ENCODE data around the gene RFC5.

DNA sequence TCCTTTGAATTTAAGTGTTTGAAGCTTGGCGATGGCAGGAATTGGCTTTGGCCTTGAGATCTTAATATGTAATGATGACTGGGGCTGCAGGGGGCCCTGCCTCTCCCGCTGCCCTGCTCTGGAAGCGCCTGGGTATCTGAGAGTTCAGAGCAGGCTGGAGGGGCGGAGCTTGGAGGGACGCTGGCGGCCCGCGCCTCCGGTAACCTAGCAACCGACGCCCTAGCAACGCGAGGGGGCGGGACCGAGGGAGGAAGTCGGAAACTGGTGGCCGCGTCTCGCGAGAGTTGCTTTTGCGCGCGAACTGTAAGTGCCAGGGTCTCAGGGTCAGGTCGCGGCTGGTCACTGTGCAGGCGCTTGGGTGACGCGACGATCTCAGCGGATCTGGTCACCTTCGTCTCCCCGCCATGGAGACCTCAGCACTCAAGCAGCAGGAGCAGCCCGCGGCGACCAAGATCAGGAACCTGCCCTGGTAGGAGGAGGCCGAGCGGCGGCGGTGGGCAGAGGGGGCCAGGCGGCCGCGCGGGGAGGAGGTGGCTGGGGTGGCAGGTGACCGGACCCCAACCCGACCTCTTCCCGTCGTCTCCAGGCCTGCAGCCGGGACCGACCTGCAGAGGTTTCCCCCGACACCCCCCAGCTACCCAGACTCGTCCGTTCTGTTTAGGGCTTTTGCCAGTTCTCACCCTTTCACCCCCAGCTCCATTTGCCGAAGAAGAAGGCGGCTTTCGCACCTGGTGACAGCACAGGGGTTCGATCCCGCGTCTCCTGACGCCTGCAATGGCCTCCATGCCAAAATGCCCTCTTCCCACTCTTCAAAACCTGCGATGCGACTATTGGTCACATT, at the start of gene RFC5:
- TF ChIP-seq, protein P1, sequence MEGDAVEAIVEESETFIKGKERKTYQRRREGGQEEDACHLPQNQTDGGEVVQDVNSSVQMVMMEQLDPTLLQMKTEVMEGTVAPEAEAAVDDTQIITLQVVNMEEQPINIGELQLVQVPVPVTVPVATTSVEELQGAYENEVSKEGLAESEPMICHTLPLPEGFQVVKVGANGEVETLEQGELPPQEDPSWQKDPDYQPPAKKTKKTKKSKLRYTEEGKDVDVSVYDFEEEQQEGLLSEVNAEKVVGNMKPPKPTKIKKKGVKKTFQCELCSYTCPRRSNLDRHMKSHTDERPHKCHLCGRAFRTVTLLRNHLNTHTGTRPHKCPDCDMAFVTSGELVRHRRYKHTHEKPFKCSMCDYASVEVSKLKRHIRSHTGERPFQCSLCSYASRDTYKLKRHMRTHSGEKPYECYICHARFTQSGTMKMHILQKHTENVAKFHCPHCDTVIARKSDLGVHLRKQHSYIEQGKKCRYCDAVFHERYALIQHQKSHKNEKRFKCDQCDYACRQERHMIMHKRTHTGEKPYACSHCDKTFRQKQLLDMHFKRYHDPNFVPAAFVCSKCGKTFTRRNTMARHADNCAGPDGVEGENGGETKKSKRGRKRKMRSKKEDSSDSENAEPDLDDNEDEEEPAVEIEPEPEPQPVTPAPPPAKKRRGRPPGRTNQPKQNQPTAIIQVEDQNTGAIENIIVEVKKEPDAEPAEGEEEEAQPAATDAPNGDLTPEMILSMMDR (IDR thresholded peaks at IDR 0.05 in 8 of 11, conservative IDR thresholded peaks at IDR 0.05 in 3 of 11) = peak in 4 of 11 experiments; percentile 24 to 37 (median 28)
- TF ChIP-seq POLR2AphosphoS5 (IDR thresholded peaks at IDR 0.05) = peak; percentile 71 to 87 (median 82)
- no peak for TF ChIP-seq POLR2A (IDR thresholded peaks at IDR 0.05)

Data from spleen (tissue), 7 donors.